PC-9 (cell line): Measurements from ENCODE around the gene TMEM214. TPM values are rescaled to one million over a fixed set of nuclear protein-coding genes. Genes with fewer than 3 reads are reported as not detected.

Experiments used
- BruUV-seq: library from RNA; stranded (reverse); fragments of 400-500 nt; replicated peaks from 2 replicates; lab custom pipeline; 2021; lab: Mats Ljungman, UMichigan
- CTCF ChIA-PET: fragments of 300-600 bp; sonication (Branson Sonifier 250); formaldehyde crosslinking; loops from one replicate; lab custom pipeline; 2022; ENCODE audit warnings: antibody characterized with exemption; lab: Charles Lee
- POLR2A ChIA-PET: fragments of 300-600 bp; sonication (Branson Sonifier 250); formaldehyde crosslinking; loops from one replicate; lab custom pipeline; 2022; ENCODE audit warnings: antibody characterized with exemption; ENCODE audit not compliant: unreplicated experiment; lab: Charles Lee
- DNase-seq, 2 experiments: peaks; one replicate each; pipeline versions ENCODE4 v3.0.0 to v3.0.0-alpha.2; 2015 to 2022; ENCODE audit warnings: mixed read lengths in 1 of 2
- H2AFZ ChIP-seq: fragments of 200-600 bp; sonication (generic); 2 replicates; pipeline ENCODE4 v1.8.1; 2017; ENCODE audit warnings: antibody characterized with exemption
- H3F3A ChIP-seq: fragments of 200-600 bp; sonication (generic); 2 replicates; pipeline ENCODE4 v1.8.1; 2017; ENCODE audit warnings: antibody characterized with exemption, mild to moderate bottlenecking, low read depth; ENCODE audit not compliant: insufficient read depth
- H3K27ac ChIP-seq: fragments of 200-600 bp; sonication (generic); 2 replicates; pipeline ENCODE4 v1.6.1; 2016; ENCODE audit warnings: mixed run types
- H3K27me3 ChIP-seq: fragments of 200-600 bp; sonication (generic); 2 replicates; pipeline ENCODE4 v1.6.1; 2016; ENCODE audit warnings: low read depth, mixed run types; ENCODE audit not compliant: insufficient read depth
- H3K36me3 ChIP-seq: fragments of 200-600 bp; sonication (generic); 2 replicates; pipeline ENCODE4 v1.6.1; 2016; ENCODE audit warnings: low read depth, mixed run types
- H3K4me1 ChIP-seq: fragments of 200-600 bp; sonication (generic); replicated peaks from 2 replicates; pipeline ENCODE4 v1.6.1; 2016; ENCODE audit warnings: mixed run types; ENCODE audit not compliant: insufficient read depth
- H3K4me2 ChIP-seq: fragments of 200-600 bp; sonication (generic); 2 replicates; pipeline ENCODE4 v1.6.1; 2017; ENCODE audit warnings: mixed run types
- H3K4me3 ChIP-seq: fragments of 200-600 bp; sonication (generic); 2 replicates; pipeline ENCODE4 v1.6.1; 2016; ENCODE audit warnings: mixed run types
- H3K79me2 ChIP-seq: fragments of 200-600 bp; sonication (generic); 2 replicates; pipeline ENCODE4 v1.6.1; 2017; ENCODE audit warnings: low read depth, mixed run types
- H3K9me2 ChIP-seq: fragments of 200-600 bp; sonication (generic); 2 replicates; pipeline ENCODE4 v1.8.1; 2017; ENCODE audit warnings: mild to moderate bottlenecking; ENCODE audit not compliant: insufficient read depth
- H3K9me3 ChIP-seq: fragments of 200-600 bp; sonication (generic); 2 replicates; pipeline ENCODE4 v1.8.1; 2016; ENCODE audit warnings: low read depth; ENCODE audit not compliant: insufficient read depth
- H4K20me1 ChIP-seq: fragments of 200-600 bp; sonication (generic); 2 replicates; pipeline ENCODE4 v1.8.1; 2017; ENCODE audit not compliant: insufficient read depth
- CTCF ChIP-seq: fragments of 200-600 bp; sonication (generic); conservative IDR thresholded peaks from 2 replicates; pipeline ENCODE4 v1.6.1; 2017; ENCODE audit warnings: mixed run types, antibody characterized with exemption, mild to moderate bottlenecking, moderate library complexity
- EZH2 ChIP-seq: fragments of 200-600 bp; sonication (generic); IDR thresholded peaks from 2 replicates; pipeline ENCODE4 v1.8.0; 2017; ENCODE audit warnings: antibody characterized with exemption, low read depth
- intact Hi-C: fragments of 100-400 bp; cut with micrococcal nuclease; formaldehyde crosslinking; loops from one replicate; pipeline ENCODE4 v1.10.0; 2022; ENCODE audit not compliant: unreplicated experiment
- total RNA-seq: library from RNA; stranded (reverse); gene quantifications from 2 replicates; pipeline ENCODE4 v1.2.3, GENCODE V29; 2021

TMEM214 gene
- total RNA-seq, 1 experiment from 2014 or later = 65.6 TPM

GRCh38 chr2:27060323-27060722 lies 27.6 kb downstream of the TMEM214 start:
- no peaks in the 10 kb centered on the region for H3K9me2 ChIP-seq
- POLR2A ChIA-PET = interaction anchor here (0.5 to 0.7 kb wide), 2 partner anchors 9 to 111 kb away, joined by 3 to 5 read pairs; partner anchors contain the start of gene AGBL5
- no peak overlapping the region for H3K27ac ChIP-seq
- no peaks in the 10 kb centered on the region for H3K79me2 ChIP-seq
- H4K20me1 ChIP-seq = peaks cover 12% of the 10 kb centered on the region; the same call in 1 of the 2 replicates
- intact Hi-C loops = no loop called here
- H3K27me3 ChIP-seq = no peaks in the 10 kb centered on the region
- no peaks in the 10 kb centered on the region for H3K9me3 ChIP-seq
- H3K4me2 ChIP-seq = no peak overlapping the region
- peaks cover 29% of the 10 kb centered on the region for H3F3A ChIP-seq
- H2AFZ ChIP-seq = no peak overlapping the region
- no TSS peak for BruUV-seq
- CTCF ChIA-PET = no interaction called here
- DNase-seq = no peak
- TF ChIP-seq EZH2 = no peak
- no peak for TF ChIP-seq CTCF
- no peaks in the 10 kb centered on the region for H3K4me1 ChIP-seq
- no peak overlapping the region for H3K4me3 ChIP-seq
- peaks cover 19% of the 10 kb centered on the region for H3K36me3 ChIP-seq

DNA sequence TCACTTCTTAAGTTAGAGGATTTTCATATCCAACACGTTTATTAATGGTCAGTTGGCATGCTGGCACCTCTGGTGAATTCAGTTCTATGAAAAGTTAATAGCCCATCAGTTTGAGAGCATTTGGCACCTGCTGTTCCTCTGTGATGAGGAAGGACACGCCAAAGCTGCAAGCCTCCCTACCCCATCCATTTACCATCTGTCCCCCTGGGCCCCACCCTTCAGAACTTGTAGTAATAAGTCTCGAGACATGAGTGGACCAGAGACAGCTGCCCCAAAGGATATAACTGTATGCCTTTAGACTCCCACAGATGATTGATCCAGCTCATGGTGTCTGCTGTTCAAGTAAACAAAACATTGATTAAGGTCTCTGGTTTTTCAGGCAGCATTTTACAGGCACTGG lies 32.4 kb downstream of the TMEM214 start:
- no peak for DNase-seq
- Histone ChIP-seq H3K9me3 (no peaks in the 10 kb centered on the region), H2AFZ (no peak overlapping the region), H3K4me2 (no peak overlapping the region), H3K9me2 (no peaks in the 10 kb centered on the region), H3K4me1 (peaks cover 6% of the 10 kb centered on the region), H3K36me3 (peaks cover 29% of the 10 kb centered on the region), H4K20me1 (peaks cover 18% of the 10 kb centered on the region; the same call in 1 of the 2 replicates), H3F3A (peaks cover 31% of the 10 kb centered on the region), H3K27ac (no peak overlapping the region), H3K79me2 (peaks cover 16% of the 10 kb centered on the region), H3K27me3 (no peaks in the 10 kb centered on the region), H3K4me3 (no peak overlapping the region)
- no peak for TF ChIP-seq EZH2
- no peak for TF ChIP-seq CTCF
- ChIA-PET POLR2A (interaction anchor here (0.6 kb wide), 1 partner anchor 147 kb away, joined by 3 read pairs; the partner anchor contains the start of genes ATRAID and SLC5A6), CTCF (interaction anchor here (0.7 kb wide), 1 partner anchor 219 kb away, joined by 5 read pairs; no protein-coding TSS in a partner anchor)
- BruUV-seq = no TSS peak
- intact Hi-C loops = no loop called here

DNA sequence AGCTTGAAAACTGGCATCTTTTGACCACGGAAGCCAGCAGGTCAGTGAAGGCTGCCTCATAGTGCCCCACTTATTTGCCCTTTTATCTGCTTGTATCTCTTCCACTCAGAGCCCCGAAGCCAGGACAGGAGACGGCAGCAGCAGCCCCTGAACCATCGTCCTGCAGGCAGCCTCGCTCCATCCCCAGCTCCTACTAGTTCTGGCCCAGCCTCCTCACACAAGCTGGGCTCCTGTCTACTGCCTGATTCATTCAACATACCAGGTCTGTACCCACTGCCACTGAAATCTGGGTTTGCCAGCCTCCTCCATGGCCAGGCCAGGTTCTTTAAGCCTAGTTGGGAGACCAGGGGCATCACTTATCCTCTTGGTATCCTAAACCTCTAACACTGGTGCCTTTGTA lies 34.6 kb downstream of the TMEM214 start:
- intact Hi-C loops = no loop called here
- peaks cover 28% of the 10 kb centered on the region for H3K36me3 ChIP-seq
- no peaks in the 10 kb centered on the region for H3K9me3 ChIP-seq
- H3K79me2 ChIP-seq = peaks cover 29% of the 10 kb centered on the region
- H3F3A ChIP-seq = peaks cover 27% of the 10 kb centered on the region
- H3K4me2 ChIP-seq = no peak overlapping the region
- no peak overlapping the region for H3K4me3 ChIP-seq
- no peaks in the 10 kb centered on the region for H3K9me2 ChIP-seq
- no peak overlapping the region for H3K27ac ChIP-seq
- no peak for TF ChIP-seq EZH2
- TF ChIP-seq CTCF = no peak
- no TSS peak for BruUV-seq
- no peaks in the 10 kb centered on the region for H3K27me3 ChIP-seq
- peaks cover 12% of the 10 kb centered on the region; the same call in 1 of the 2 replicates for H4K20me1 ChIP-seq
- H3K4me1 ChIP-seq = peaks cover 11% of the 10 kb centered on the region
- ChIA-PET CTCF (no interaction called here), POLR2A (no interaction called here)
- no peak for DNase-seq
- no peak overlapping the region for H2AFZ ChIP-seq
